Right cardiac atrium (tissue), 5 donors: Measurements from ENCODE around the gene NBEAL1. TPM values are rescaled to one million over a fixed set of nuclear protein-coding genes. Genes with fewer than 3 reads are reported as not detected.

Experiments
- polyA plus RNA-seq: library from polyadenylated mRNA; stranded (reverse); fragments of 200-250 nt; gene quantifications from one replicate; pipeline ENCODE4 v1.2.3, GENCODE V29; 2013
- total RNA-seq, 4 donors: library from RNA; stranded (reverse); fragmentation: NEBNext Ultra II Directional; extraction: Animal tissue kit (Norgen Biotek cat#: 25700); gene quantifications; one replicate each; pipeline ENCODE4 v1.2.1, GENCODE V29; 2021
- donor health status: healthy with polysubstance abuse.
- donor health status: DM: no; HTN: yes; CAD: no.
- donor health status: DM: no; HTN: no; CAD: no.
- donor health status: DM: no; HTN: yes; CAD: no; lungs with severe emphysema.
- donor health status: DM: yes; HTN: yes; CAD: no.

Gene NBEAL1
- total and polyA plus RNA-seq, 5 donors, result 3.5 to 25.0 (median 17.7) TPM

Other genes with a start within 250 kb of the NBEAL1 start
- 10 to 100 TPM in 3 of 4 donors, 1 to 10 TPM in 1; 7.3 to 17.7 (median 12.8) TPM for gene ICA1L, start 143.1 kb upstream of the NBEAL1 start, total RNA-seq
- gene ICA1L, start 143.1 kb upstream of the NBEAL1 start, polyA plus RNA-seq, result 5.1 TPM
- 10 to 100 TPM; 39.7 to 57.5 (median 54.1) TPM for gene WDR12, start 103.2 kb upstream of the NBEAL1 start, total RNA-seq
- 29.4 TPM for gene WDR12, start 103.2 kb upstream of the NBEAL1 start, polyA plus RNA-seq
- 10 to 100 TPM in 1 of 4 donors, 1 to 10 TPM in 3; 7.4 to 10.2 (median 9.3) TPM for gene CARF, start 102.6 kb upstream of the NBEAL1 start, total RNA-seq
- gene CARF, start 102.6 kb upstream of the NBEAL1 start, polyA plus RNA-seq, result 2.8 TPM
- gene CYP20A1, start 224.1 kb downstream of the NBEAL1 start, total RNA-seq, result 10 to 100 TPM; 13.8 to 18.6 (median 14.2) TPM
- 9.8 TPM for gene CYP20A1, start 224.1 kb downstream of the NBEAL1 start, polyA plus RNA-seq